ENCODE results near the gene KCNG4.

KCNG4 gene, protein sequence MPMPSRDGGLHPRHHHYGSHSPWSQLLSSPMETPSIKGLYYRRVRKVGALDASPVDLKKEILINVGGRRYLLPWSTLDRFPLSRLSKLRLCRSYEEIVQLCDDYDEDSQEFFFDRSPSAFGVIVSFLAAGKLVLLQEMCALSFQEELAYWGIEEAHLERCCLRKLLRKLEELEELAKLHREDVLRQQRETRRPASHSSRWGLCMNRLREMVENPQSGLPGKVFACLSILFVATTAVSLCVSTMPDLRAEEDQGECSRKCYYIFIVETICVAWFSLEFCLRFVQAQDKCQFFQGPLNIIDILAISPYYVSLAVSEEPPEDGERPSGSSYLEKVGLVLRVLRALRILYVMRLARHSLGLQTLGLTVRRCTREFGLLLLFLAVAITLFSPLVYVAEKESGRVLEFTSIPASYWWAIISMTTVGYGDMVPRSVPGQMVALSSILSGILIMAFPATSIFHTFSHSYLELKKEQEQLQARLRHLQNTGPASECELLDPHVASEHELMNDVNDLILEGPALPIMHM

GRCh38 chr16:84239909-84240308 lies at the start of gene KCNG4:
TSS of gene KCNG4 (minus strand) at chr16:84240012. CDS start at chr16:84237485, 2,527 bp downstream.
- DNase-seq = no peak

DNA sequence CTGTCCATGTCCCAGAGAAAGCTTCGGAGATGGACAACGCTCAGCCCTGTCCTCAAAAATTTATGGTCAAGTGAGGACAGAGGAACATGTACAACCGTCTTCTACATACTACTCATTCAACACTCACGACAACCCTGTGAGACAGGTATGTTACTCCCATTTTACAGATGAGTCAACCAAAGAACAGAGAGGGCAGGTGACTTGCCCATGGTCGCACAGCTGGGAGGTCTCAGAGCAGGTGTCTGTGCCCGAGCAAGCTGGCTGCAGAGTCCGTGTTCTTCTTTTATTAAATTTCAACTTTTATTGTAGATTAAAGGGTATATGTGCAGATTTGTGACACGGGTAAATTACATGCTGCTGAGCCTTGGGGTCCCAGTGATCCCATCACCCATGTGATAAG lies 49.1 kb upstream of the KCNG4 start:
- DNase-seq = no peak

DNA sequence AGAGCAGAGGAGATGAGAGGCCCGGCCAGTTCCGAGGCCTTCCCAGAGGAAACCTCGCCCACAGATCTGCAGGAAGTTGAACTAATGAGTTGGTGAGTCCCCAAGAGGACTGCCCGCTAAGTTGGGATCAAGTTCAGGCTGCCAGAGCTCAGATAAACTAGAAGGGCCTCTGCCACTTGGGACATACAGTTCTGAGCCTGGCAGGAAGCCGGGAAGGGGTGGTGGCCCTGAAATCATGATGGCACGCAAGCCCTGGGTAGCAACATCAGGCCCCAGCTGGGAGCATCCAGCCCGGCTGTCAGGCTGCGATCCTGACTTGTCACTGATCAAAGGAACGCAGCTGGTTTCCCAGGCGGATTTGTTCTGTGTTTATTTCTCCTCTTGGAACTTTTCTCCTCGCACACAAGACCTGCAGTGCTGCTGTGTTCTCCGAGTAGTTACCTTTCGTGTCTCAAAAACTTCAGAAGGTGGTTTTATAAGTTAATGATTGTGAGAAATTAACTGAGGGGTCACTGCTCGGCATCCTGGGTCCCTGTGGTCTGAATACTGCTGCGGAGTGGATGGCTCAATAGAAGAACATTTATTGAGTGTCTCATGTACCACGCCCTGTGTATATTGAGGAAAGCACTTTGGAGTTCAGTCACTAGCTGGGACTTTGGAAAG lies 46.9 kb upstream of the KCNG4 start:
- no peak for DNase-seq

DNA sequence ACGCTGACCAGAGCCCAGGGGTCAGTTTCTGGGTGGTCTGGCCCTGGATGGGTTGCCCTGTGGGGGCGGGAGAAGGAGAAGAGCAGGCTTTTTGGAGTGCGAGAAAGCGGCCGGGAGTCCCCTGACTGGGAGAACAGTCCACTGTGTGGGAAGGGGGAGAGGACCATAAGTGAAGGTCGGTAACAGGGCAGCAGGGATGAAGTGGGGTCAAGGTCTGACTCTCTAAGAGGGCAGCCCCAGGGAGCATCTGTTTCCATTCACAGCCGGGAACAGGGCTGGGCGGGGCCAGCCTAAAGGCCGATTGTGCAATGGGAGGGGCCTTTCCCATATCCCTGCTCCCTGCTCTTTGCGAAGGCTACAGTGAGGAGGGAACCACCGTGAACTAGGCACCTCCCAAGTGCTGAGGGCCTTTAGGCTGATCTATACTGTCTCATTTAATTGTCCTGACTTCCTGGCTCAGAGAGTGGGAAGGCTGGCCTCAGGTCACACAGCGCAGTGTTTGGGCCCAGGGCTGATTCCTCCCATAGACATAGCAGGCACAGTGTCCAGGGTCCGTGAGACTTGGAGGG lies 44.4 kb upstream of the KCNG4 start:
- DNase-seq = peak; percentile 12

DNA sequence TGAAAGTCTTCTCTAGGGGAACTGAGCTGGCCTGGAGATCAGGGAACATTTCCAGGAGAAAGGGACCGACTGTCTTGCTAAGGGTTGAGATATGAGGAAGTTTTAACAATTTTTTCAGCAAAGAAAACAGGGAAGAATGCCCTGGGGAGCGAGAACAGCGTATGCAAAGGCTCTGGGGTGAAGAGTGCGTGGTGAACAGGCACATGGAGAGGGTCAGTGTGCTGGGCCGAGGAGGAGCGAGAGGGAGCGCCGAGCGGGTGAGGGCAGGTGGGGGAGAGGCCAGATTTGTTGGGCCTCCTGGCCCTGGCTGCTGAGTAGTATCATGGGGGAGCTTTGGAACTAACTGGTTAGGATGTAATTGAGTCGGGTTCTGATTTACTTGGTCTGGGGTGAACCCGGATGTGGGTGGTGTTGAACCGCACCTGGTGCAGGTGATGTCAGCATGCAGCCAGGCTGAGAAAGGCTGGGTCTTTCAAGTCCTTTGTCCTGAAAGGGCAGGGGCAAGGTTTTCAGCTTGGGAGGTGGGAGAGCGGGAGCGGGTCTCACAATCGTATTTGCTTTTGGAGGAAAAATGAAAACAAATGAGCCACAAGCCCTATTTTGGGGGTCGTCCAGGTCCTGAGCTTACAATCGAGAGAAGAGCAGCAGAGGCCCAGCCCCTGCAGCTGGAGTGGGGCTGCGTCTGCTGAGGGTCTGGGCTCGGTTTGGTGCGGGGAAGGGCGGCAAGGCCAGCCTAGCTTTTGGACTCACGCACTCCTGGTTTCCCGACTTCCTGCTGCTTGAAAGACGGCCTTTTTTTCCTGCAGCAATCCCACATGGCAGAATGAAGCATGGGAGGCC lies 43.7 kb upstream of the KCNG4 start:
- no peak for DNase-seq

- no peak for DNase-seq
Measured at GRCh38 chr16:84282533-84282932, 42.7 kb upstream of the KCNG4 start.

- peak; percentile 23 for DNase-seq
Measured at GRCh38 chr16:84281074-84281473, 41.3 kb upstream of the KCNG4 start.

- DNase-seq = no peak
Measured at GRCh38 chr16:84279881-84280280, 40.1 kb upstream of the KCNG4 start.

- DNase-seq = no peak
Measured at GRCh38 chr16:84278968-84279367, 39.2 kb upstream of the KCNG4 start.

DNA sequence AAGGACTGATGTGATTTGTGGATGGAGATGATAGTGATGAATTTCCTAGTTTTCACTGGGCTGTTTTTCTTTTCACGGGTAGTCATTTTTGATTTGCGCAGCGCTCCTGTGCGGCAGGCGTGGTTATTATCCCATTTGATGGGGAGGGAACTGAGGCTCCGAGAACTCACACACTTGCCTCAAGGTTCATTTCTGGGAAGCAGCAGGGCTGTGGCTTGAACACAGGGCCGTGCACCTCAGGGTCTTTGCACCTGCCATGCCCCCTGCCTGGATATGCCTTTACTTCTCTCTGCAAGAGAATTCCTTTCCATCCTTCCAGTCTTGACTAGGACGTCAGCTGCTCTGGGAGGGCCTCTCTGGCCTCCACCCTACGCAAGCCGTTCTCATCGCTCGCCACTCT lies 38.5 kb upstream of the KCNG4 start:
- no peak for DNase-seq

DNA sequence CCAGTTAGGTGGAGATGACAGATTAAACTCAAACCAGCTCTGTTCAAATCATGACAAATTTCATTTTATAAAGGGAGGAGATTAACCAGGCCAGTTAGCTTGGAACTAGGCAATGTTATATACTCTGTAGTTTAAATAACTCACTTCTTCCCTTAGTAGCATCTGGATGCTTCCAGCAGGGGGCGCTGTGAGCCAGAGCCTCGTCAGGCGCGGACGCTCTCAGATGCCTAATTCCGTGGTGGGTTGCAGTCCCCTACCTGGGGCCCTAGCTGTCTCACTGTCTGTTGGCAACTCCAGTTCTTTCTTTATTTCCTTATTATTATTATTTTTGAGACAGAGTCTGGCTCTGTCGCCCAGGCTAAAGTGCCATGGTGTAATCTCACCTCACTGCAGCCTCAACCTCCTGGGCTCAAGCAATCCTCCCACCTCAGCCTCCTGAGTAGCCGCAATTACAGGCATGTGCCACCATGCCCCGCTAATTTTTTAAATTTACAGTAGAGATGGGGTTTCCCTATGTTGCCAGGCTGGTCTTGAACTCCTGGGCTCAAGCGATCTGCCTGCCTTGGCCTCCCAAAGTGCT lies 37.5 kb upstream of the KCNG4 start:
- DNase-seq = peak; percentile 47

GRCh38 chr16:84275585-84276151 lies 35.9 kb upstream of the KCNG4 start:
- no peak for DNase-seq

GRCh38 chr16:84274515-84274914 lies 34.7 kb upstream of the KCNG4 start:
- no peak for DNase-seq

DNA sequence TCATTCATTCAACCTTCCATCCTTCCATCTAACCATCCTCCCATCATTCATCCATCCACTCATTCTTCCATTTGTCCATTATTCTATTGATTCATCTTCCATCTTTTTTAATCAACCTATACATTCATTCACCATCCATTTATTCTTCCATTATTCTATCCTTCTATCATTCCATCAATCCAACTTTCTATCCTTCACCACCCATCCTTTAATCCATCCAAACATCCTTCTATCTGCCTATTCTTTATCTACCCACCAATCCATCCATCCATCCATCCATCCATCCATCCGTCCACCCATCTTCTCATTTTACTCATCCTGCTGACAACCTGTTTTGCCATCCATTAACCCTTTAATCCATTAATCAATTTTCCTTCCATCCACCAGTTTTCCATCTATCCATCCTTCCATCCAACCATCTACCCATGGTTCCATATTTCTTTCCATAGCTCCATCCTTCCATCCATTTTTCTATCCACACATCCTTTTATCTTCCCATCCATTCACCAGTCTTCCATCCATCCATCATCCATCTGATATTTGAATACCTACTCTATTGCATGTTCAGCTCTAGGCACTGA lies 33.0 kb upstream of the KCNG4 start:
- no peak for DNase-seq

GRCh38 chr16:84271866-84272265 lies 32.1 kb upstream of the KCNG4 start:
- DNase-seq = no peak

- DNase-seq = no peak
Measured at GRCh38 chr16:84271037-84271436, 31.2 kb upstream of the KCNG4 start.

GRCh38 chr16:84270531-84270930 lies 30.7 kb upstream of the KCNG4 start:
- no peak for DNase-seq

DNA sequence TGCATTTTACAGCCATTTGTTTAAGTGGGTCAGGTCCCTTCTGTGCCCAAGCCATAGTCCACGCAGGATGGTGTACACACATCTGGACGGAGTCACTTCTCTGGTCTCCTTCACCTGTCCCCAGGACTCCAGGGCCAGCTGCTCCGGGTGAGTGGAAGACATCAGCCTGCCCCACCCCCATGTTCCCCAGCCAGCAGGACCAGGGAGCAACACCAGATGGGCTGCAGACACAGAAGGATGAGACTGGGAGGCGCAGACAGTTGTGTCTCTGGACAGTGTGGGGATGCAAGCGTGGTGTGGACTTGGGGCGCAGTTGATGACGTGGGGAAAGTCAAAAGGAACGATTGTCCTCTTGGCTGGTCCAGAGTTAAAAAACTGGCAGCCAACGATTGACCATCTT lies 30.3 kb upstream of the KCNG4 start:
- no peak for DNase-seq

- no peak for DNase-seq
Measured at GRCh38 chr16:84268291-84269040, 28.7 kb upstream of the KCNG4 start.

DNA sequence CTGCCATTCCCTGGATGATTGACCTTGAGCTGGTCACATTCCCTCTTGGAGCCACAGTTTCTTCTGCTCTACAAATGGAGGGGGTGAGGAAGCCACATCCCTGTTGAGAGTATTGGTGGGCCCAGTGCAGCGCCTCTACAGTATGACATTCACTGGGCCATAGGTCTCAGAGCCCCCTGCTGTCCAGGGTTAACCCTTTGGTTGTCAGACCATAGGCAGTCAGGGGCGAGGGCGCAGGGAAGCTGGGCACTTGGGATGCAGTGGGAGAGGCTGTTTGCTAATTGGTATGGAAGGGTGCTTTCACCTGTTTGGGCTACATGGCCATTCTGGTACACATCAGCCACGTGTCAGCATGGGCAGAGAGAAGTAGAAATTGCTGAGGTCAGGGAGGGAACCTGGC lies 27.6 kb upstream of the KCNG4 start:
- no peak for DNase-seq

DNA sequence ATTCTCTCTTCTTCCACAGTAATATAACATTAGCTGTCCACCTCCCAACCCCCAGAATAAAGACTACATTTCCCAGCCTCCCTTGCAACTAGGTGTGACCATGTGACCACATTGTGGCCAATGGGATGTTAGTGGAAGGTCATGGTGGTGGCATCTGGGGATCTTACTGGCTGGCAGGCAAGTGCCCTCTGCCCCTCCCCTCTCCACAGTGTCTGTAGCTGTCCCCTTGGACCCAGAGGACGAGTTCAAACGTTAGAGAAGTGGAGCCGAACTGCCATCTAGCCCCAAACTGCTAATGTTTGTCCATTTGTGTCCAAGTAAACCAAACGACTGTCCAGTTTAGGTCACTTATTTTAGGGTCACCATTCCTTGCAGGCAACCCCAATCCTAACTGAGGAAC lies 26.6 kb upstream of the KCNG4 start:
- DNase-seq = peak; percentile 52

Measured in EL (cell line).